HG03469 (cell line): ENCODE measurements around the gene FBXL19.
A peak's percentile ranks its signal among the peaks of the same experiment; 100 is the strongest.
"Not testable (repeated sequence)": the region's sequence is repeated elsewhere in the genome, so short reads cannot be mapped to it uniquely, and the experiment has no call there.

Experiments
- ATAC-seq: cut with Tn5 transposase; IDR thresholded peaks from one replicate; pipeline ENCODE4 v1.9.1; 2021; ENCODE audit warnings: mild to moderate bottlenecking, moderate library complexity, moderate number of reproducible peaks; ENCODE audit not compliant: unreplicated experiment

FBXL19 gene

GRCh38 chr16:30923554-30924075 lies at the start of gene FBXL19:
Gene FBXL19 (plus strand): TSS chr16:30923572. CDS start chr16:30925755, 2,183 bp downstream.
- no peak for ATAC-seq

GRCh38 chr16:30874244-30874820 lies 49.0 kb upstream of the FBXL19 start:
- ATAC-seq: no peak

GRCh38 chr16:30874821-30875717 lies 48.3 kb upstream of the FBXL19 start:
- peak; percentile 51 for ATAC-seq

GRCh38 chr16:30875871-30876801 lies 47.2 kb upstream of the FBXL19 start:
- no peak for ATAC-seq

- no peak for ATAC-seq
These were observed 46.5 kb upstream of the FBXL19 start for GRCh38 chr16:30876867-30877266.

GRCh38 chr16:30882429-30883310 lies 40.7 kb upstream of the FBXL19 start:
- no peak for ATAC-seq

- no peak for ATAC-seq
These were observed 38.6 kb upstream of the FBXL19 start for GRCh38 chr16:30884760-30885159.

- no peak for ATAC-seq
These were observed 38.2 kb upstream of the FBXL19 start for GRCh38 chr16:30885196-30885595.

- no peak for ATAC-seq
These were observed 37.2 kb upstream of the FBXL19 start for GRCh38 chr16:30886145-30886544.

- no peak for ATAC-seq
These were observed 35.4 kb upstream of the FBXL19 start for GRCh38 chr16:30887927-30888326.

- no peak for ATAC-seq
These were observed 34.4 kb upstream of the FBXL19 start for GRCh38 chr16:30888856-30889499.

- ATAC-seq: no peak
These were observed 33.7 kb upstream of the FBXL19 start for GRCh38 chr16:30889721-30890120.

- ATAC-seq: not testable (repeated sequence)
These were observed 32.1 kb upstream of the FBXL19 start for GRCh38 chr16:30891043-30891823.

- no peak for ATAC-seq
These were observed 30.5 kb upstream of the FBXL19 start for GRCh38 chr16:30892670-30893416.

GRCh38 chr16:30893417-30893743 lies 30.0 kb upstream of the FBXL19 start:
- no peak for ATAC-seq

GRCh38 chr16:30893744-30894539 lies 29.4 kb upstream of the FBXL19 start, which contains the start of gene BCL7C:
Gene BCL7C (minus strand): TSS chr16:30894077. CDS start chr16:30893944, 133 bp downstream.
- no peak for ATAC-seq
